DND-41 (cell line): ENCODE data around the gene PIK3C2B.

Source experiments
- CTCF ChIP-seq: IDR thresholded peaks from 2 replicates; pipeline ENCODE4 v1.5.1; 2012; ENCODE audit warnings: borderline replicate concordance, low read length, moderate library complexity, mild to moderate bottlenecking; ENCODE audit not compliant: poor library complexity, severe bottlenecking; ENCODE audit errors: extremely low read depth
- EZH2 ChIP-seq: IDR thresholded peaks from 3 replicates; pipeline ENCODE4 v1.6.1; 2012; ENCODE audit warnings: borderline replicate concordance, low read depth, mild to moderate bottlenecking, moderate library complexity, low read length, inconsistent platforms; ENCODE audit not compliant: severe bottlenecking

- TF ChIP-seq EZH2 (no peak), CTCF (no peak)
Measured at GRCh38 chr1:204502241-204502640, 7.6 kb upstream of the PIK3C2B start.
